Adipocyte (in vitro differentiated cells): ENCODE data around the gene NR6A1.

ENCODE experiments used
- DNase-seq: peaks from one replicate; pipeline ENCODE4 v3.0.0-alpha.2; 2015; ENCODE audit warnings: low read depth
- H3K27me3 ChIP-seq: replicated peaks from 2 replicates; pipeline ENCODE4 v1.7.0; 2013; ENCODE audit warnings: mild to moderate bottlenecking, low read length, moderate library complexity; ENCODE audit not compliant: control insufficient read depth, insufficient read depth
- H3K36me3 ChIP-seq: 2 replicates; pipeline ENCODE4 v1.7.0; 2013; ENCODE audit warnings: low read length, mild to moderate bottlenecking, moderate library complexity; ENCODE audit not compliant: control insufficient read depth, insufficient read depth, severe bottlenecking
- H3K4me1 ChIP-seq: 2 replicates; pipeline ENCODE4 v1.7.0; 2013; ENCODE audit warnings: mild to moderate bottlenecking, low read length, moderate library complexity; ENCODE audit not compliant: control insufficient read depth, insufficient read depth
- H3K4me3 ChIP-seq: 2 replicates; pipeline ENCODE4 v1.7.0; 2013; ENCODE audit warnings: mild to moderate bottlenecking, low read length, moderate library complexity
- H3K9ac ChIP-seq: 2 replicates; pipeline ENCODE4 v1.7.0; 2013; ENCODE audit warnings: mild to moderate bottlenecking, low read length, moderate library complexity
- H3K9me3 ChIP-seq: 2 replicates; pipeline ENCODE4 v1.7.0; 2013; ENCODE audit warnings: mild to moderate bottlenecking, low read length, moderate library complexity; ENCODE audit not compliant: control insufficient read depth

Gene NR6A1

DNA sequence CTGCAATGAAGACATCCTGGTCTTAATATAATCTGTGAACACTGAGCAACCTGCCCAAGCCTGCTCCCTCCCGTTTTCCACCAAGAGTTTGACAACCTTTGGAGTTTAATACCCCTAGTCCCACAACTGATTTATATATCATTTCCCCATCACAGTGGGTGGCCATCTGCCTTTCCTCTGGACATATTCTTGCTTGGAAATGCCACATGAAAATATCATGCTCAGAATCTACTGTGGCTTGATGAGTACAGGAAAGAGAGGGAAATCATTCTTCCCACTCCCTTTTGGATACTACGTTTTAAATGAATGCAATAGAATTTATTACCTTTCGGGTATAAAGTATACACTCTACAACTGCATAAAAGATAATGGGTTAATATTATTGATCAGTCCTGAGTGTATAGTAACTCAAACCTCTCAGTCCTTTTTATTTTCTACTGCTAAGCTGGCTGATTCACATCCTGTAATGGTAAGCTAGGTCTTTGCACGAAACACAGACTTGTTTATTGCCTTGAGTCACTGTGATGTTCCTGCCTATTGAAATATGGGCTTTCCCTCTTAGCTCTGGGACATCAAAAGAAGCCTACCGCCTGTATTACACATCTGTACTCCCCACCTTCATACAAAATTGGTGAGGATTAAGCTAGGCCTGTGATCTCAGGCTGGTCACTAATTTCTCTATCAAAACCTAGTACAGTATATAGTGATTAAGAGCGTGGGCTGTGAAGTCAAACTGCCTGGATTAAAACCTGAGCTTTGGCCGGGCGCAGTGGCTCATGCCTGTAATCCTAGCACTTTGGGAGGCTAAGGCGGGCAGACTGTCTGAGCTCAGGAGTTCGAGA is 196.4 kb downstream of the NR6A1 start:
- Histone ChIP-seq H3K4me1 (peaks cover 16% of the 10 kb centered on the region), H3K36me3 (no peaks in the 10 kb centered on the region), H3K9me3 (no peaks in the 10 kb centered on the region), H3K27me3 (no peaks in the 10 kb centered on the region), H3K4me3 (no peak overlapping the region), H3K9ac (no peak overlapping the region)
- DNase-seq = peak; percentile 59

DNA sequence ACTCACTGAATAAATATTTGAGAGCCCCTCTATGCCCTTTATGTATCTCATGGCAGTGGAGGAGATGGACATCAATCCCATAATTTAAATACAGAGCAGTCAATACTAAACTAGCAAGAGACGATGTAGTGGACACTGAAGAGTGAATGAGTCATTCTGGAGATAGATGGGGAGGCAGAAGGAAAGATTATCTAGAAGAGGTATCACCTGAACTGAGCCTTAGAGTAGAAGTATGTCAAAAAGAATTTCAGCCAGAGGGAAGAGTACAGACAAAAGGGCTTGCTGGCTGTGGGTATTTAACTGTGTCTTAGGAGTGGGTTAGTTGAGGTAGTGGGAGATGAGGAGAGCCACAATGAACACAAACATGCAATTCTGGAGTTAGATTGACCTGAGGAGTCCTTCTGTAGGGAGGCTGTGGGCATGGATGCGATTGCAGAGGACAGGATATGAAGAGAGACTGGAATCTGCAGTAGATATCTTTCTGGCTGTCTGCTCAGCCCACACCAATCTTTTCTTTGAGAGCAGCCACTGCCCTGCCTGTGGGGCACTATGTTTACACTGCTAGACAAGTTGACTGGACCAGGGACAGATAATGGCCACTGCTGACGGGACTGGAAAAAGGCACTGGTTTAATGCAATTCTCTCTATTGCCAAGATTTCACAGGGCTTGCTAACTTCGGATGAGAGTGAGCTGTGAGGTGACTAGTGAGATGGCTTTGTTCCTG is 200.0 kb downstream of the NR6A1 start:
- Histone ChIP-seq H3K27me3 (no peaks in the 10 kb centered on the region), H3K4me3 (no peak overlapping the region), H3K9ac (no peak overlapping the region), H3K4me1 (peaks cover 16% of the 10 kb centered on the region), H3K36me3 (no peaks in the 10 kb centered on the region), H3K9me3 (no peaks in the 10 kb centered on the region)
- DNase-seq = no peak

DNA sequence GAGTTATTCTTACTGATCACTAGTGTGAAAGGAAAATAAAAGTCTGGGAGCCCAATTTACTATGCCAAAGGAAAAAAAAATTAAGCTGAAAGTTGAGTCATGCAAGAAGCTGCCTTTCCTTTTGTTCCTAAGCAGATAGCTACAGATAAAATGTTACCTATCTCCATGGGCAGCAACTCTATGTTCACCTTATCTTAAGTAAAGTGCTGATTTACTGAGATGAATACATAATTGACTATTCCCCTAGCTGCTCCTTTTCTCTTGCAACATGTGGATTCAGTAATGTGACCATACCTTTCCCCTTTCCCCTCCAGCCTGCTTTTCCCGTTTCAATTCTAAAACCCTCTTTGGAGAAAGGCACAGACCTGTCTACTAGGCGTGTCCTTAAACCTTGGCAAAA is 201.2 kb downstream of the NR6A1 start:
- peaks cover 15% of the 10 kb centered on the region for H3K4me1 ChIP-seq
- H3K4me3 ChIP-seq = no peak overlapping the region
- H3K36me3 ChIP-seq = no peaks in the 10 kb centered on the region
- H3K9me3 ChIP-seq = no peaks in the 10 kb centered on the region
- DNase-seq = no peak
- H3K27me3 ChIP-seq = no peaks in the 10 kb centered on the region
- no peak overlapping the region for H3K9ac ChIP-seq

DNA sequence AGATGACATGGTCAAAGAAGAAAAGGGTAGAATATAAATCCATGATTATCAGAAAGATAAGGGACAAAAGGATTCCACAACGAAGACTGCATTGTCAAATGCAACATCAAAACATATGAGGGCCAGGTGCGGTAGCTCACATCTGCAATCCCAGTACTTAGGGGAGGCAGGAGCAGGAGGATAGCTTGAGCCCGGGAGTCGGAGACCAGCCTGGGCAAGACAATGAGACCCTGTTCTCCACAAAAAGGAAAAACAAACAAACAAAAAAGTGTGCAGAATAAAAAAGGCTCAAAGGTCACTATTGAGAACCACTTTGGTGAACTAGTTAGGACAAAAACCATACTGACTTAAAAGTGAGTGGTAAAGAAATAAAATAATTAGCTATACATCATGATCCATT is 203.7 kb downstream of the NR6A1 start:
- no peak overlapping the region for H3K4me3 ChIP-seq
- no peaks in the 10 kb centered on the region for H3K36me3 ChIP-seq
- H3K4me1 ChIP-seq = peaks cover 1% of the 10 kb centered on the region
- no peak overlapping the region for H3K9ac ChIP-seq
- H3K27me3 ChIP-seq = no peaks in the 10 kb centered on the region
- no peaks in the 10 kb centered on the region for H3K9me3 ChIP-seq
- DNase-seq = no peak

DNA sequence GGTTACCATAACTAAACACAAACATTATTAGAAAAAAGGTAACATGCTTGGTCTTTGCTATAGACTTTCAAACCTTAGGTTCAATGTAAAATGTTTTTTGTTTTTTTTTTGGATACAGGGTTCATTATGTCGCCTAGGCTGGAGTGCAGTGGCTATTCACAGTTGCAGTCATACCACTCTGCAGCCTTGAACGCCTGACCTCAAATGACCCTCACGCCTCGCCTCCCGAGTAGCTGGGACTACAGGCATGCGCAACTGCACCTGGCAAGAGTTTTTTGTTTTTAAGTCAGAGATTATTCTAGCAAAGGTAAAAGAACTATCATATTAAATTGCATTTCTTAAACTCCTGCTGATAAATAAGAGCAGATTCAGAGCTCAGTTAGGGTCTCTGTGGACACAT is 208.8 kb downstream of the NR6A1 start:
- no peak overlapping the region for H3K9ac ChIP-seq
- peaks cover 4% of the 10 kb centered on the region for H3K4me1 ChIP-seq
- H3K27me3 ChIP-seq = no peaks in the 10 kb centered on the region
- DNase-seq = no peak
- H3K9me3 ChIP-seq = no peaks in the 10 kb centered on the region
- no peak overlapping the region for H3K4me3 ChIP-seq
- H3K36me3 ChIP-seq = no peaks in the 10 kb centered on the region

DNA sequence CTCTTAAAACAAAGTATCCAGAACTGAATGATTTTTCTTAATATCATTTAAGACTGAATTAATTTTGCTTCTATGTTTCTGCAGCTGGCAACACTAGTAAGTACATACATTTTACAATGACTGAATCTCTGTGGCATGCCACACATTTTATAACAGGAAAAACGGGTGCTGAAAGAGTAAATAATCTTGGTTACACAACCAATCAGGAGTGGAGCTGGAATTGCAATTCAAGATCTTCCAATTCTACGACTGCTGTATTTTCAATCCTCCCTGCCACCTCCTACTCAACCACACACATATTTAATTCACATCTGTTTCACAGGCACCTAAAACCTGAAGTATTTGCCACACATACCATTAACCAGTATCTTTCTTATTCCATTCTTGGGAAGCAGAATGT is 211.2 kb downstream of the NR6A1 start:
- Histone ChIP-seq H3K4me3 (no peak overlapping the region), H3K9me3 (no peaks in the 10 kb centered on the region), H3K4me1 (peaks cover 4% of the 10 kb centered on the region), H3K27me3 (no peaks in the 10 kb centered on the region), H3K36me3 (no peaks in the 10 kb centered on the region), H3K9ac (no peak overlapping the region)
- DNase-seq = peak; percentile 66

DNA sequence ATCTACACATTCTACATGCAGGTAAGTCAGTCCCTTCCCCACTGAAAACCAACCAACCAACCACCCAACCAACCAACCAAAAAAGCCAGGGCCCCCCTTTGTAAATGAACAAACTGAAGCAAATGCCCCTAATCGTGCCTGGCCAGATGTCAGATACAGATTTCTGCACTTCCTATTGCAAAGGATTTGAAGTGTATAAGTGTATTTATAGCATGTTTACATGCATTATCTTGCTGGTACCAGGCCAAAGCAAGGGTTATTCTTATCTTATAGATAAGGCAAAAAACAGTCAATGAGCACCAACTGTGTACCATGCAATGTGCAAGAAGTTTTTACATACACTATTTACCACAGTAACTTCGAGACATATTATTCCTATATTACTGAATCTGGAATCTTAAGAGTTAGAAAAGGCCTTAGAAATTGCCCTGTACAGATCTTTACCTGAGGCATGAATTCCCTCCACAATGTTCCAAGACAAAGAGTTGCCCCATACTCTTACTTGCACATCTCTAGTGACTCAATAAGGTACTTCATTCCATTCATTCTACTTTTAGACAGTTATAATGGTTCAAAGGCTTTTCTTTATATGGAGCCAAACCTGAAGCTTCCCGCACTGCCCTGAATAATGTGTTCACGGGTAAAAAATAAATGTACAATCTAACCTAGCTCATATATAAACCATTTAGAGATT is 212.2 kb downstream of the NR6A1 start:
- Histone ChIP-seq H3K4me1 (peaks cover 5% of the 10 kb centered on the region), H3K4me3 (no peak overlapping the region), H3K27me3 (no peaks in the 10 kb centered on the region), H3K9me3 (no peaks in the 10 kb centered on the region), H3K36me3 (no peaks in the 10 kb centered on the region), H3K9ac (no peak overlapping the region)
- no peak for DNase-seq

DNA sequence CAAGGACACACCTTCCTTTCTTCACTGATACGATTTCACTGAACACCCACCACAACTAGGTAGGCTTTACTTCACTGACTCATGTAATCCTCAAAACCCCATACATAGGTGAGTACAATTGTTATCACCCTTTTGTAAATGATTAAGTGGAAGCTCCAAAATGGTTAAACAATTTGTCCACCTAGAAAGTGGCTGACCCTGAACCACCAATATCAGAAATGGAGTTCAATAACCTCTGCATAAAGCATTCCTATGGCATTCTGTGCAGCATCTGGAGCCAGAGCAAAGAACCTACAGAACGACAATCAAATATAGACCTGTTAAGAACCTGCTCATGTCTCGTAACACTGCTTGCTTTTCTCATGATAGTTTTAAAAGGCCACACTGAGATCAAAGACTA is 213.2 kb downstream of the NR6A1 start:
- Histone ChIP-seq H3K4me1 (peaks cover 9% of the 10 kb centered on the region), H3K36me3 (no peaks in the 10 kb centered on the region), H3K27me3 (no peaks in the 10 kb centered on the region), H3K9ac (no peak overlapping the region), H3K9me3 (no peaks in the 10 kb centered on the region), H3K4me3 (no peak overlapping the region)
- no peak for DNase-seq

DNA sequence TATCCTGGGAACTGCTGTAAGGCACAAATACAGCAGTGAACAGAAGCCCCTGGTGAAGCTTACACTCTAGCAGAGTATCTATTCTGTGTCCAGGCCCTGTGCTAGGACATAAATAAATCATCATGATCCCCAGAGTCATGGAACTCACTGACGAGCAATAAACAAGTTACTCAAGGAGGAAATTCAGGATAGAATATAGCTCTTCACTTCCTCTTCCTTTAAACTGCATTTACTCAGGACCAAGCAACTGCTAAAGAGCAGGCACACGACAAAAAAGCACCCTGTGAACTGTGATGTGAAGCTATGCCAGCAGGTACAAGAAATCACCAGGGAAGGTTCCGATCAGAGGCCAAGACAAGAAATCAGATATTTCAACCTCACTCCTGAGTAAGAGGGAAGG is 216.1 kb downstream of the NR6A1 start:
- Histone ChIP-seq H3K27me3 (no peaks in the 10 kb centered on the region), H3K36me3 (no peaks in the 10 kb centered on the region), H3K4me3 (no peak overlapping the region), H3K9ac (no peak overlapping the region), H3K4me1 (peaks cover 17% of the 10 kb centered on the region), H3K9me3 (no peaks in the 10 kb centered on the region)
- DNase-seq = no peak

DNA sequence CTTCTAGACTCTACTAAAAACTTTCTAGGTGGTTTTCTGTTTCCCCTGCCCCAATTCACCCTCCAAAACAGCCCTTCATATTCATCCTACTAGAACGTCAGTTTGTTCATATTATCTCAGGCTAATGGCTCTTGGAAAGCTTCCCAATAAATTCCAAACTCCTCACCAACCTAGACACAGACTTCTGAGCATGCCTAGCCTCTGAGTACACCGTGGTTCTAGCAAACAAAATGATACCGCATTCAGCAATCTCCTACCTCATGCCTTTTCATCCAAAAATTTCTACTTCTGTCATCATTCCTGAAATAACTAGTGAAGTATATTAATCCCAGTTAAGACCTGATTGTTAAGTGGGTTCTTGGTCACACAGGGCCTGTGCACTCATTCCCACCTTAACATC is 217.4 kb downstream of the NR6A1 start:
- H3K9me3 ChIP-seq = no peaks in the 10 kb centered on the region
- DNase-seq = peak; percentile 53
- H3K4me1 ChIP-seq = peaks cover 17% of the 10 kb centered on the region
- H3K9ac ChIP-seq = no peak overlapping the region
- no peaks in the 10 kb centered on the region for H3K27me3 ChIP-seq
- H3K36me3 ChIP-seq = no peaks in the 10 kb centered on the region
- H3K4me3 ChIP-seq = no peak overlapping the region

DNA sequence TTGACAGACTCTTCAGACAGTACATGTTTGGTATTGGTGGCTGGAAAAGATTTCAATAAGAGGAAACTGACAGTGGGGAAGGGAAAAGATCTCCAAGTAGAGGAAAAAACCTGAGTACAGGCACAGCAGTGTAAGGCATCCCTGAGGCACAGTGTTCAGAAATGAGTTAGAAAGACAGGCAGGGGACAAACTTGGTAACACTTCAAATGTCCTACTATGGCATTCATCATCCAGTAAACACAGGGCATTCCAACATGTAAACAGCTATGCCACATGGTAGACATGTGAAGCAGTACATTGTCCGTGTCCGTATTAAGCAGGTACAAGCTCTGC is 218.9 kb downstream of the NR6A1 start:
- no peaks in the 10 kb centered on the region for H3K36me3 ChIP-seq
- H3K9me3 ChIP-seq = no peaks in the 10 kb centered on the region
- no peak for DNase-seq
- peaks cover 17% of the 10 kb centered on the region for H3K4me1 ChIP-seq
- H3K27me3 ChIP-seq = no peaks in the 10 kb centered on the region
- H3K9ac ChIP-seq = peak overlapping the region; percentile 8
- no peak overlapping the region for H3K4me3 ChIP-seq
